Spleen (tissue), 7 donors: ENCODE measurements around the gene CD164L2.

Experiments used
- CTCF ChIP-seq, 11 experiments: fragments of 200-600 bp in 7 of 11; fragments of 450-650 bp in 4 of 11; sonication (generic) in 4 of 11; IDR thresholded peaks in 8 of 11; conservative IDR thresholded peaks in 3 of 11; 1 replicate in 7 of 11; 2 replicates in 4 of 11; pipeline versions ENCODE4 v1.4.0 to v1.8.0; 2016 to 2021; ENCODE audit warnings: antibody characterized with exemption in 11 of 11, inconsistent platforms in 4 of 11, mild to moderate bottlenecking in 1 of 11
- POLR2A ChIP-seq, 3 donors: fragments of 450-650 bp; IDR thresholded peaks; one replicate each; pipeline ENCODE4 v1.5.1; 2017; ENCODE audit warnings: antibody characterized with exemption in 3 of 3, mild to moderate bottlenecking in 1 of 3
- donor health status: DM: no; HTN: no; CAD: no; lungs with moderate emphysema.
- donor health status: DM: no; HTN: no; CAD: no.
- donor health status: DM: no; HTN: no; CAD: no.

GRCh38 chr1:27397749-27398148 lies 14.6 kb upstream of the CD164L2 start:
- TF ChIP-seq POLR2A (IDR thresholded peaks at IDR 0.05), result no peak
- TF ChIP-seq CTCF (IDR thresholded peaks at IDR 0.05 in 8 of 11, conservative IDR thresholded peaks at IDR 0.05 in 3 of 11), result no peak
